Measurements from ENCODE around the gene TP53I13. TPM values are rescaled to one million over a fixed set of nuclear protein-coding genes. Genes with fewer than 3 reads are reported as not detected.

TP53I13 gene
- total RNA-seq, 1 experiment from 2014 or later = 33.3 TPM

GRCh38 chr17:29565643-29566472 is 2.6 kb upstream of the TP53I13 start:
- ATAC-seq = peak; percentile 37

More at GRCh38 chr17:29565643-29566472, 2.6 kb upstream of the TP53I13 start:
- TF ChIP-seq REST (IDR thresholded peaks at IDR 0.05; ENCODE audit: low read depth) (no peak), MAX (IDR thresholded peaks at IDR 0.05) (peak; percentile 48), RAD21 (IDR thresholded peaks at IDR 0.05; ENCODE audit: low read depth) (peak; percentile 16; the same call in 1 of the 2 replicates), SIN3A (IDR thresholded peaks at IDR 0.05; ENCODE audit: low read depth) (0 out of 2 replicates have a peak, but pooled peaks have one; percentile 45), CTCF (IDR thresholded peaks at IDR 0.05 in 2 of 3, conservative IDR thresholded peaks at IDR 0.05 in 1 of 3; ENCODE audit: borderline replicate concordance in 1 of 3, insufficient read depth in 1 of 3, low read depth in 2 of 3, low read length in 2 of 3) (peak; percentile 40 to 51 (median 46))
- peak overlapping the region; percentile 82 for H3K27ac ChIP-seq (ENCODE audit: low read depth, low read length)
- peak; percentile 22 for DNase-seq (ENCODE audit: low read depth, low spot score)
- intact Hi-C loops (cut with micrococcal nuclease) = no loop called here
- peak overlapping the region; percentile 79 to 82 for H3K4me3 ChIP-seq (replicated peaks in 1 of 2; ENCODE audit: low read depth in 1 of 2, low read length in 2 of 2)
- no peaks in the 10 kb centered on the region for H4K20me1 ChIP-seq (ENCODE audit: insufficient read depth)
- POLR2A ChIA-PET = no interaction called here
- peak overlapping the region; percentile 99 for H3K4me2 ChIP-seq (ENCODE audit: low read length)
- TSS peak; percentile 30 for BruUV-seq (replicated peaks)
- H3K4me1 ChIP-seq (ENCODE audit: control insufficient read depth in 1 of 2, insufficient read depth in 2 of 2, low read length in 2 of 2) = peaks cover 13 to 25% of the 10 kb centered on the region in 2 experiments
- CTCF ChIA-PET = interaction anchor here (0.8 to 3.8 kb wide), 5 partner anchors 9 to 196 kb away, joined by 3 to 30 read pairs (median 4); partner anchors contain the start of gene ANKRD13B
- H3K27me3 ChIP-seq (ENCODE audit: insufficient read depth, low read length) = no peaks in the 10 kb centered on the region
- peaks cover 3 to 4% of the 10 kb centered on the region in 2 experiments; a peak in 1 of 4 replicates for H3K36me3 ChIP-seq (ENCODE audit: control insufficient read depth in 1 of 2, insufficient read depth in 2 of 2, low read length in 2 of 2)
- no peaks in the 10 kb centered on the region for H3K9me3 ChIP-seq (ENCODE audit: control insufficient read depth in 1 of 2, insufficient read depth in 1 of 2, low read depth in 1 of 2, low read length in 2 of 2)
- RAD21 ChIA-PET (ENCODE audit: low non-redundant PET in 1 of 2, low total read pairs in 2 of 2, uncharacterized antibody in 2 of 2, unreplicated experiment in 2 of 2) = interaction anchor here (1.1 to 1.3 kb wide), 4 partner anchors 26 to 442 kb away, joined by 3 to 5 read pairs (median 3); no protein-coding TSS in a partner anchor
- H3K9ac ChIP-seq (ENCODE audit: low read length) = peak overlapping the region; percentile 75
- H2AFZ ChIP-seq (ENCODE audit: low read depth, low read length, poor library complexity, severe bottlenecking) = peak overlapping the region; percentile 59
- H3K9me2 ChIP-seq (ENCODE audit: insufficient read depth) = no peaks in the 10 kb centered on the region
- peaks cover 10% of the 10 kb centered on the region; the same call in 1 of the 2 replicates for H3K79me2 ChIP-seq (ENCODE audit: insufficient read depth, low read length)

Measured in HCT116 (cell line).